PFSK-1 (cell line): ENCODE data around the gene CHD6.

ENCODE experiments used
- POLR2AphosphoS5 ChIP-seq: IDR thresholded peaks from 2 replicates; pipeline ENCODE4 v1.6.1; 2012; ENCODE audit warnings: low read depth, mild to moderate bottlenecking, control low read depth, low read length, moderate library complexity
- REST ChIP-seq, 2 experiments: IDR thresholded peaks; 2 replicates each; pipeline versions ENCODE4 v1.6.1 to v1.8.0; 2011 to 2012; ENCODE audit warnings: low read depth in 2 of 2, low read length in 2 of 2, control low read depth in 1 of 2, inconsistent platforms in 1 of 2, mild to moderate bottlenecking in 1 of 2, moderate library complexity in 1 of 2; ENCODE audit not compliant: insufficient read depth in 1 of 2
- SIN3A ChIP-seq: IDR thresholded peaks from 2 replicates; pipeline ENCODE4 v1.6.1; 2012; ENCODE audit warnings: mild to moderate bottlenecking, low read length, moderate library complexity, borderline replicate concordance; ENCODE audit not compliant: insufficient read depth
- TAF1 ChIP-seq: IDR thresholded peaks from 2 replicates; pipeline ENCODE4 v1.6.1; 2012; ENCODE audit warnings: low read length, control low read depth, borderline replicate concordance; ENCODE audit not compliant: insufficient read depth

DNA sequence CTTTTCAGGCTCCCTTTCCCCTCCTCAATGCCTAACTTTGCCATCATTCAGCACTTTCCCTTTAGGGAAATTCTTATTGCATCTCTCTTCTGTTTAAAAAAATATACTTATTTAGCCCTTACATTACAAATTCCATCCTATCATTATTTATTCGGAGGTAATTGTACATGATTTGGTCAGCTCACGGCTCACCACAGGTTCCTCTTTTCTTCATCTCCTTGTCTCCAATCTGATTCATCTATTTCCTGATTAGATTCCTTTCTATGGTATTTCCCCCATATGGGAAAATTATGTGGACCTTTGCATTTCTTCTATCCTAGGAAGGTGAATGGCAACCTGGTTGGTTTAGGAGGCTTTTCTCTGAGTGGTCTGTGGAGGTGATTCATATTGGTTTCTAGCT lies 238.6 kb downstream of the CHD6 start:
- TF ChIP-seq REST (IDR thresholded peaks at IDR 0.05; ENCODE audit: insufficient read depth in 1 of 2, low read depth in 2 of 2, low read length in 2 of 2) (no peak), POLR2AphosphoS5 (no peak), SIN3A (no peak), TAF1 (no peak)
